Uterus (tissue), 2 donors: ENCODE results near the gene MCM5.

Source experiments
- CTCF ChIP-seq, 4 experiments: fragments of 200-600 bp in 2 of 4; fragments of 450-650 bp in 2 of 4; sonication (generic) in 2 of 4; IDR thresholded peaks; one replicate each; pipeline ENCODE4 v1.5.1; 2016 to 2019; ENCODE audit warnings: antibody characterized with exemption in 4 of 4, mild to moderate bottlenecking in 2 of 4, moderate library complexity in 1 of 4
- POLR2A ChIP-seq, 2 donors: fragments of 450-650 bp; IDR thresholded peaks; one replicate each; pipeline ENCODE4 v1.6.1; 2016; ENCODE audit warnings: antibody characterized with exemption in 2 of 2, mild to moderate bottlenecking in 1 of 2, moderate library complexity in 1 of 2

- TF ChIP-seq CTCF (IDR thresholded peaks at IDR 0.05) (no peak), POLR2A (IDR thresholded peaks at IDR 0.05) (no peak)
Measured at GRCh38 chr22:35418088-35418487, 18.1 kb downstream of the MCM5 start.
